Prostate gland (tissue), 2 donors: Measurements from ENCODE around the gene TEF.
"Not testable (repeated sequence)": the region's sequence is repeated elsewhere in the genome, so short reads cannot be mapped to it uniquely, and the experiment has no call there.

Experiments
- POLR2AphosphoS5 ChIP-seq: sonication (generic); formaldehyde crosslinking; IDR thresholded peaks from one replicate; pipeline ENCODE4 v1.6.1; 2017; ENCODE audit warnings: antibody characterized with exemption
- TF ChIP-seq, protein P1 (sequence below), 4 experiments: fragments of 200-600 bp in 2 of 4; fragments of 450-650 bp in 2 of 4; sonication (generic) in 2 of 4; IDR thresholded peaks; 1 replicate in 3 of 4; 2 replicates in 1 of 4; pipeline ENCODE4 v1.5.1; 2016 to 2019; ENCODE audit warnings: antibody characterized with exemption in 4 of 4, mild to moderate bottlenecking in 2 of 4, moderate library complexity in 2 of 4

DNA sequence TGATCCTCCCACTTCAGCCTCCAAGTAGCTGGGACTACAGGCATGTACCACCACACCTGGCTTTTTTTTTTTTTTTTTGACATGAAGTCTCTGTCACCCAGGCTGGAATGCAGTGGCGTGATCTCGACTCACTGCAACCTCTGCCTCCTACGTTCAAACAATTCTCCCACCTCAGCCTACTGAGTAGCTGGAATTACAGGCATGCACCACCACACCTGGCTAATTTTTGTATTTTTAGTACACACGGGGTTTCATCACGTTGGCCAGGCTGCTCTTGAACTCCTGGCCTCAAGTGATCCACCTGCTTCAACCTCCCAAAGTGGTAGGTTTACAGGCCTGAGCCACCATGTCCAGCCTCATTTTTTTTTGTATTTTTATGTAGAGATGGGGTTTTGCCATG lies 58.8 kb downstream of the TEF start:
- TF ChIP-seq POLR2AphosphoS5: not testable (repeated sequence)
- TF ChIP-seq, protein P1, sequence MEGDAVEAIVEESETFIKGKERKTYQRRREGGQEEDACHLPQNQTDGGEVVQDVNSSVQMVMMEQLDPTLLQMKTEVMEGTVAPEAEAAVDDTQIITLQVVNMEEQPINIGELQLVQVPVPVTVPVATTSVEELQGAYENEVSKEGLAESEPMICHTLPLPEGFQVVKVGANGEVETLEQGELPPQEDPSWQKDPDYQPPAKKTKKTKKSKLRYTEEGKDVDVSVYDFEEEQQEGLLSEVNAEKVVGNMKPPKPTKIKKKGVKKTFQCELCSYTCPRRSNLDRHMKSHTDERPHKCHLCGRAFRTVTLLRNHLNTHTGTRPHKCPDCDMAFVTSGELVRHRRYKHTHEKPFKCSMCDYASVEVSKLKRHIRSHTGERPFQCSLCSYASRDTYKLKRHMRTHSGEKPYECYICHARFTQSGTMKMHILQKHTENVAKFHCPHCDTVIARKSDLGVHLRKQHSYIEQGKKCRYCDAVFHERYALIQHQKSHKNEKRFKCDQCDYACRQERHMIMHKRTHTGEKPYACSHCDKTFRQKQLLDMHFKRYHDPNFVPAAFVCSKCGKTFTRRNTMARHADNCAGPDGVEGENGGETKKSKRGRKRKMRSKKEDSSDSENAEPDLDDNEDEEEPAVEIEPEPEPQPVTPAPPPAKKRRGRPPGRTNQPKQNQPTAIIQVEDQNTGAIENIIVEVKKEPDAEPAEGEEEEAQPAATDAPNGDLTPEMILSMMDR (IDR thresholded peaks at IDR 0.05): not testable (repeated sequence)
